ENCODE measurements around the gene FIBCD1. TPM values are rescaled to one million over a fixed set of nuclear protein-coding genes. Genes with fewer than 3 reads are reported as not detected.

Gene FIBCD1, protein sequence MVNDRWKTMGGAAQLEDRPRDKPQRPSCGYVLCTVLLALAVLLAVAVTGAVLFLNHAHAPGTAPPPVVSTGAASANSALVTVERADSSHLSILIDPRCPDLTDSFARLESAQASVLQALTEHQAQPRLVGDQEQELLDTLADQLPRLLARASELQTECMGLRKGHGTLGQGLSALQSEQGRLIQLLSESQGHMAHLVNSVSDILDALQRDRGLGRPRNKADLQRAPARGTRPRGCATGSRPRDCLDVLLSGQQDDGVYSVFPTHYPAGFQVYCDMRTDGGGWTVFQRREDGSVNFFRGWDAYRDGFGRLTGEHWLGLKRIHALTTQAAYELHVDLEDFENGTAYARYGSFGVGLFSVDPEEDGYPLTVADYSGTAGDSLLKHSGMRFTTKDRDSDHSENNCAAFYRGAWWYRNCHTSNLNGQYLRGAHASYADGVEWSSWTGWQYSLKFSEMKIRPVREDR
- not detected for total RNA-seq
- under 1 TPM in 4 of 8 donors, not detected in 4; 0.04 to 0.13 (median 0.08) TPM for polyA plus RNA-seq (ENCODE audit: insufficient read depth in 1 of 8, insufficient read length in 8 of 8, low replicate concordance in 1 of 8)
- long read RNA-seq, donor 1, result 0 reads
- long read RNA-seq, donor 2, result 0 reads
- long read RNA-seq, donor 3, result 0 reads
- long read RNA-seq, donor 4, result 0 reads
- long read RNA-seq, donor 5, result 0 reads
- long read RNA-seq, donor 6, result 0 reads
- long read RNA-seq, donor 7, result 0 reads
- long read RNA-seq, donor 8, result 0 reads
- long read RNA-seq, donor 9, result 0 reads
- long read RNA-seq, donor 10, result 0 reads
- long read RNA-seq, donor 11, result 0 reads

DNA sequence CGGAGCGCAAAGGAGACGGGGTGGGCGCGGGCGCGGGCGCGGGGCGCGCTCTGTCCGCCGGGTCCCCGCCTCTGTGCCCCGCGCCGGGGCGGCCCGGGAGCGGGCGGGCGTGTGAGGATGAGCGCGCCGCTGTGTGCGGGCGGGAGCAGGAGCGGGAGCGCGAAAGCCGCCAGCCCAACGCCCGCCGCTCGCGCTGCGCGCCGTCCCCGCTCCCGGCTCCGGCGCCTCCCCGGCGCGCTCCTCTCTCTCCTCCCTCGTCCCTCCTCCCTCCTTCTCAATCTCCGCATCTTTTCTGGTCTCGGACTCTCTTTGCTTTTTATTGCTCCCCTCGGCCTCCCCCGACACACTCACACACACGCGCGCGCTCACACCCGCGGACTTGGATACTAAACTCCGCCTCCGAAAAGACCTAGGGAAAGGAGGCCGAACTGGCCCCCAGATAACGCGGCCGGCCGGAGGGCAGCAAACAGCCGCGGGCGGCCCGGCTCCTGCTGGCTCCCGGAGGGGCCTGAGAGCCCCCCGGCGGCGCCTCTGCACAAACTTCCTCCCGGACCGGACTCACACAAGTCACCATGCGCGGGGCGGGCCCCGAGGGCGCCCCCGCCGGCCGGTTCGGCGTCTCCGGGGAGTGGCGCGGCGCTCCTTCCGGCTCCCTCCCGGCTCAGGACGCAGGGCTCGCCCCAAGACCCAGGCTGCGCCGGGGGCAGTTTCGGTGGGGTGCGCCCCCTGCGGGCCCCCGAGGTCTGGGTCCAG is at the start of gene FIBCD1:
Gene FIBCD1 (minus strand): TSS at position 596 of the 753 bp plus-strand sequence. CDS start 640 bp downstream, outside the sequence.
- Histone ChIP-seq H3K9me3 (replicated peaks; ENCODE audit: control insufficient read depth, low read depth, low read length) (no peaks in the 10 kb centered on the region), H3K27me3 (ENCODE audit: control insufficient read depth, insufficient read depth, low read length) (peaks cover 96% of the 10 kb centered on the region), H3K4me1 (ENCODE audit: control insufficient read depth, insufficient read depth, low read length) (peaks cover 21% of the 10 kb centered on the region), H3K36me3 (ENCODE audit: control insufficient read depth, insufficient read depth, low read length) (no peaks in the 10 kb centered on the region), H3K4me3 (ENCODE audit: low read length) (peak within 1 kb of the TSS; percentile 42), H3K27ac (ENCODE audit: low read length) (no peak within 1 kb of the TSS)
- WGBS (ENCODE audit: insufficient coverage), result under 1% methylated on average over 93 of the region's 98 CpGs
- DNase-seq, result peak; percentile 38

- H3K4me1 ChIP-seq (ENCODE audit: control insufficient read depth, insufficient read depth, low read length), result peaks cover 14% of the 10 kb centered on the region
- H3K27me3 ChIP-seq (ENCODE audit: control insufficient read depth, insufficient read depth, low read length), result peaks cover 69% of the 10 kb centered on the region
- WGBS (ENCODE audit: insufficient coverage), result no CpG with 5 or more reads among the region's 2 CpGs
These were observed 49.3 kb upstream of the FIBCD1 start for GRCh38 chr9:130988400-130988747.

GRCh38 chr9:130987738-130988399 is 48.8 kb upstream of the FIBCD1 start:
- no peak for DNase-seq
- H3K4me1 ChIP-seq (ENCODE audit: control insufficient read depth, insufficient read depth, low read length), result peaks cover 14% of the 10 kb centered on the region
- WGBS (ENCODE audit: insufficient coverage), result 50% methylated on average over 9 of the region's 10 CpGs
- no peaks in the 10 kb centered on the region for H3K9me3 ChIP-seq (replicated peaks; ENCODE audit: control insufficient read depth, low read depth, low read length)
- H3K27ac ChIP-seq (ENCODE audit: low read length), result no peak overlapping the region
- H3K4me3 ChIP-seq (ENCODE audit: low read length), result no peak overlapping the region
- H3K36me3 ChIP-seq (ENCODE audit: control insufficient read depth, insufficient read depth, low read length), result no peaks in the 10 kb centered on the region
- peaks cover 65% of the 10 kb centered on the region for H3K27me3 ChIP-seq (ENCODE audit: control insufficient read depth, insufficient read depth, low read length)

More at GRCh38 chr9:130988400-130988747, 49.3 kb upstream of the FIBCD1 start:
- Histone ChIP-seq H3K9me3 (replicated peaks; ENCODE audit: control insufficient read depth, low read depth, low read length) (no peaks in the 10 kb centered on the region), H3K4me3 (ENCODE audit: low read length) (no peak overlapping the region), H3K36me3 (ENCODE audit: control insufficient read depth, insufficient read depth, low read length) (no peaks in the 10 kb centered on the region), H3K27ac (ENCODE audit: low read length) (no peak overlapping the region)
- DNase-seq, result no peak

GRCh38 chr9:130987054-130987453 is 48.0 kb upstream of the FIBCD1 start:
- H3K27me3 ChIP-seq (ENCODE audit: control insufficient read depth, insufficient read depth, low read length), result peaks cover 59% of the 10 kb centered on the region
- no peak overlapping the region for H3K27ac ChIP-seq (ENCODE audit: low read length)
- DNase-seq, result no peak
- no peaks in the 10 kb centered on the region for H3K9me3 ChIP-seq (replicated peaks; ENCODE audit: control insufficient read depth, low read depth, low read length)
- no peaks in the 10 kb centered on the region for H3K36me3 ChIP-seq (ENCODE audit: control insufficient read depth, insufficient read depth, low read length)
- 64% methylated on average over 3 of the region's 7 CpGs for WGBS (ENCODE audit: insufficient coverage)
- H3K4me3 ChIP-seq (ENCODE audit: low read length), result no peak overlapping the region
- H3K4me1 ChIP-seq (ENCODE audit: control insufficient read depth, insufficient read depth, low read length), result peaks cover 14% of the 10 kb centered on the region

DNA sequence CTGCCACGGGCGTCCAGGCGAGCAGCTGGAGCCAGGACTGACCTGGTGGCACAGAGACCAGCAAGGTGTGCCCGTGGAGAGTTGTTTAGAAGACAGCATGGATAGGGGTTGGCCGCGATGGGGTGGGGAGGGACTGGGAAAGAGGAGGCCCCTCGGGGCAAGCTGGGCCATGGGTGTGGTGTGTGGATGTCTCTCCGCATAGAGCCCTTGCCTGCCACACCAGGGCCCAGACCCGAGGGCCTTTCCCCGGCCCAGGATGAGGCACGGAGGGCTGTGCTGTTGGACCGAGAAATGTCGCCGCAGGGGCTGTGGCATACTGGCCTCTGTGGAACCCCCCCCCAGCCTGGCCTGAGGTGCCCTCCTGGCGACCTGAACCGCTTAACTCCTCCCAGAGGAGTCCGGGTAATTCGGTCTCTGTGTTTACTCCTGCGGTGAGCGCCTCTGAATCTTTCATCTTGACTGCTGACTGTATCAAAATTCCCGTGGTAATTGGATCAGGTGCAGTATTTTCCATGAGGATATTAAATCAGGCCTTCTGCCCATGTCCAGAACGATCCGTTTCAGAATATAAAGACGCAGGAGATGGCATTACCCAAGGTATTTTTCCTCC is 47.4 kb upstream of the FIBCD1 start:
- Histone ChIP-seq H3K9me3 (replicated peaks; ENCODE audit: control insufficient read depth, low read depth, low read length) (no peaks in the 10 kb centered on the region), H3K4me3 (ENCODE audit: low read length) (no peak overlapping the region), H3K4me1 (ENCODE audit: control insufficient read depth, insufficient read depth, low read length) (peaks cover 13% of the 10 kb centered on the region), H3K27me3 (ENCODE audit: control insufficient read depth, insufficient read depth, low read length) (peaks cover 57% of the 10 kb centered on the region), H3K27ac (ENCODE audit: low read length) (no peak overlapping the region), H3K36me3 (ENCODE audit: control insufficient read depth, insufficient read depth, low read length) (no peaks in the 10 kb centered on the region)
- DNase-seq, result no peak
- 56% methylated on average over 16 of the region's 24 CpGs for WGBS (ENCODE audit: insufficient coverage)

DNA sequence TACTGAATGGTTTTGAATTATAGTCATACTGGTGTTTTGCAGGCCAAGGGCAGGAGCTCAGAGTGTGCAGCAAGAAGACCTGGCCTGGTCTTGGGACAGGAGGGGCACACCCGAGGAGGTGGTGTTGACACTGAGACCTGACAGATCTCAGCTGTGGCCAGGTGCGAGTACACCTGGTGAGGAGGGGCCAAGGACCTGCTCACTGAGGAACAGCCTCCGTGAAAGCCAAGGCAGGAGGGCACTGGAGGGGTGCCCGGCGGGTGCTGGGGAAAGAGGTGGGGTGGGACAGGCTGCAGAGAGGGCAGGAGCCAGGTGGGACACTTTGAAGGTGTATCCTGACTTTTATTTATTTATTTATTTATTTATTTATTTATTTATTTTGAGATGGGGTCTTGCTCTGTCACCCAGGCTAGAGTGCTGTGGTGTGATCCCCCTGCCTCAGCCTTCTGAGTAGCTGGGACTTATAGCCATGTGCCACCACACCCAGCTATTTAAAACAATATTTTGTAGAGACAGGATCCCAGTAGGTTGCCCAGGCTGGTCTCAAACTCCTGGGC is 46.6 kb upstream of the FIBCD1 start:
- Histone ChIP-seq H3K4me3 (ENCODE audit: low read length) (no peak overlapping the region), H3K27me3 (ENCODE audit: control insufficient read depth, insufficient read depth, low read length) (peaks cover 49% of the 10 kb centered on the region), H3K9me3 (replicated peaks; ENCODE audit: control insufficient read depth, low read depth, low read length) (no peaks in the 10 kb centered on the region), H3K36me3 (ENCODE audit: control insufficient read depth, insufficient read depth, low read length) (no peaks in the 10 kb centered on the region), H3K27ac (ENCODE audit: low read length) (no peak overlapping the region), H3K4me1 (ENCODE audit: control insufficient read depth, insufficient read depth, low read length) (peaks cover 5% of the 10 kb centered on the region)
- WGBS (ENCODE audit: insufficient coverage), result 82% methylated on average over 2 of the region's 5 CpGs
- no peak for DNase-seq

DNA sequence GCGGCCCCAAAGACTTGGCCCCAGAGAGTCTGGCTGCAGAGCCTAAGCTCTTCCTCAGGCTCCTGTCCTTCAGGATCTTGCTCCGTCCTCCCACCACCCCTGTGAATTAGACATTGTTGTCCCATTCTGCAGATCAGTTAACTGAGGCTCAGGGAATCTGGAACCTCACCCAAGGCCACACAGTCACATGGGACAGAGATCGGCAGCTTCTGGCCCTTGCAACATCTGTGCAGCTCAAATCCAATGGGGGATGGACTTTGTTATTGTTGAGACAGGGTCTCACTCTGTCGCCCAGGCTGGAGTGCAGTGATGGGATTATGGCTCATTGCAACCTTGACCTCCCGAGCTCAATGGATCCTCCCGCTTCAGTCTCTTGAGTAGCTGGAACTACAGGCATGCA is 46.0 kb upstream of the FIBCD1 start:
- H3K9me3 ChIP-seq (replicated peaks; ENCODE audit: control insufficient read depth, low read depth, low read length), result no peaks in the 10 kb centered on the region
- H3K4me1 ChIP-seq (ENCODE audit: control insufficient read depth, insufficient read depth, low read length), result no peaks in the 10 kb centered on the region
- no peaks in the 10 kb centered on the region for H3K36me3 ChIP-seq (ENCODE audit: control insufficient read depth, insufficient read depth, low read length)
- H3K27ac ChIP-seq (ENCODE audit: low read length), result no peak overlapping the region
- WGBS (ENCODE audit: insufficient coverage), result 79% methylated on average over 5 of the region's 6 CpGs
- H3K4me3 ChIP-seq (ENCODE audit: low read length), result no peak overlapping the region
- DNase-seq, result no peak
- H3K27me3 ChIP-seq (ENCODE audit: control insufficient read depth, insufficient read depth, low read length), result peaks cover 48% of the 10 kb centered on the region

DNA sequence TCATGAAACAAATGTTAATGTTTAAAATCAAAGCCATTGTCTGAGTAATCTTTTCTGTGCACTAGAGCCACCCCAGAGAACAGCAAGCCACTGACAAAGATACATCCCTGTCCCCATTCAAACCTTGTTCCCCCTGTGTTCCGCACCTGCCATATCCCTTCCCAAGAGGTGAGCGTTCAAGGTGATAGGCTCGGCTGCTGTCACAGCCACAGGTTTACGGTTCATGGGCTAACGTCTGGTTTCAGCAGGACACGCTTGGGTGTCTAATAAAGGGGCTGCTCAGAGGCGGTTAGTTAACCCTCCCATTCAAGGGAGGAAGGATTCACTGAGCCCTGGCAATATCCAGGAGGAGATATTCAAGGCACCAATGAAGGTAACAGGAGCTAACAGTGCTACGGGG is 45.5 kb upstream of the FIBCD1 start:
- Histone ChIP-seq H3K27me3 (ENCODE audit: control insufficient read depth, insufficient read depth, low read length) (peaks cover 48% of the 10 kb centered on the region), H3K36me3 (ENCODE audit: control insufficient read depth, insufficient read depth, low read length) (no peaks in the 10 kb centered on the region), H3K9me3 (replicated peaks; ENCODE audit: control insufficient read depth, low read depth, low read length) (no peaks in the 10 kb centered on the region), H3K27ac (ENCODE audit: low read length) (no peak overlapping the region), H3K4me1 (ENCODE audit: control insufficient read depth, insufficient read depth, low read length) (no peaks in the 10 kb centered on the region), H3K4me3 (ENCODE audit: low read length) (no peak overlapping the region)
- 64% methylated on average over 4 of the region's 8 CpGs for WGBS (ENCODE audit: insufficient coverage)
- no peak for DNase-seq

DNA sequence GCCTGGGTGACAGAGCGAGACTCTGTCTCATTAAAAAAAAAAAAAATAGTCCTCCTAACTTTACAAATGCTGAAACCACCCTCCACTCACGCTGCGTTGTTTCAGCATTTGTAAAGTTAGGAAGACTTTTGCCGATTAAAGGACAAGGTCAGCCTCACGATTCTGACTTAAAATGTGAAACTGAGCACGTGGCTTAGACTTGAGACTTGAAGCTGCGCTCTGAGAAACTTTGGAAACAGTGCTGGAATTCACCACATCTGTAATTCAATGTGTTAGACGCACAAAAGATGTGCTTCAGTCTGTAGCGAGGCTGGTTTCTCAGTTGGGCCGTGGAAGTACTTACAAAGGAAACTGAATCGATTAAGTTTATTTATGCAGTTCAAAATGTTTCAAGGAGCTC is 44.9 kb upstream of the FIBCD1 start:
- DNase-seq, result no peak
- Histone ChIP-seq H3K9me3 (replicated peaks; ENCODE audit: control insufficient read depth, low read depth, low read length) (no peaks in the 10 kb centered on the region), H3K27me3 (ENCODE audit: control insufficient read depth, insufficient read depth, low read length) (peaks cover 43% of the 10 kb centered on the region), H3K4me3 (ENCODE audit: low read length) (no peak overlapping the region), H3K36me3 (ENCODE audit: control insufficient read depth, insufficient read depth, low read length) (no peaks in the 10 kb centered on the region), H3K4me1 (ENCODE audit: control insufficient read depth, insufficient read depth, low read length) (no peaks in the 10 kb centered on the region), H3K27ac (ENCODE audit: low read length) (no peak overlapping the region)
- WGBS (ENCODE audit: insufficient coverage), result 59% methylated on average over 9 of the region's 11 CpGs

Data from muscle of leg (tissue), 16 donors.